ENCODE data around the gene ARHGAP28. TPM values are rescaled to one million over a fixed set of nuclear protein-coding genes. Genes with fewer than 3 reads are reported as not detected.

Gene ARHGAP28
- total RNA-seq, 1 donor from 2014 or later: 161 TPM

DNA sequence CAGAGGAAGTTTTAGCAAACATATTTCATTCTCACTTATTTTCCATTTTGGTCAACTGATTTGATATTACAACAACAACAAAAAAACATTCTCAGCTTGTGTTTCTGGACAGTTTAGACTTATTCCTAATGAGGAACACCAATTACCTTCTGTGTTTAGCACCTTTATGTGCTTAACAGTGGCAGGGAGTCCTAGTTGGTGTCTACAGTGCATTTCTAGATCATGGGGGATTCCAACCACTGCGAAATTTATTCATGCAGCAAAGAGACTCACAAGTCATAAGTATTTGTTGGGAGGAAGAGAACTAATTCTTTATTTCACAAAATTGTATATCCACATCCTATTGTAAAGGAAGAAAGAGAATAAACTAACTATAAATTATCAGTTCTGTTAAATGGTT lies 4.2 kb downstream of the ARHGAP28 start:
- TF ChIP-seq, protein P1, sequence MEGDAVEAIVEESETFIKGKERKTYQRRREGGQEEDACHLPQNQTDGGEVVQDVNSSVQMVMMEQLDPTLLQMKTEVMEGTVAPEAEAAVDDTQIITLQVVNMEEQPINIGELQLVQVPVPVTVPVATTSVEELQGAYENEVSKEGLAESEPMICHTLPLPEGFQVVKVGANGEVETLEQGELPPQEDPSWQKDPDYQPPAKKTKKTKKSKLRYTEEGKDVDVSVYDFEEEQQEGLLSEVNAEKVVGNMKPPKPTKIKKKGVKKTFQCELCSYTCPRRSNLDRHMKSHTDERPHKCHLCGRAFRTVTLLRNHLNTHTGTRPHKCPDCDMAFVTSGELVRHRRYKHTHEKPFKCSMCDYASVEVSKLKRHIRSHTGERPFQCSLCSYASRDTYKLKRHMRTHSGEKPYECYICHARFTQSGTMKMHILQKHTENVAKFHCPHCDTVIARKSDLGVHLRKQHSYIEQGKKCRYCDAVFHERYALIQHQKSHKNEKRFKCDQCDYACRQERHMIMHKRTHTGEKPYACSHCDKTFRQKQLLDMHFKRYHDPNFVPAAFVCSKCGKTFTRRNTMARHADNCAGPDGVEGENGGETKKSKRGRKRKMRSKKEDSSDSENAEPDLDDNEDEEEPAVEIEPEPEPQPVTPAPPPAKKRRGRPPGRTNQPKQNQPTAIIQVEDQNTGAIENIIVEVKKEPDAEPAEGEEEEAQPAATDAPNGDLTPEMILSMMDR (IDR thresholded peaks at IDR 0.05; ENCODE audit: unreplicated experiment): no peak
- peak overlapping the region; percentile 88 for H3K27ac Mint-ChIP-seq
- H3K4me1 Mint-ChIP-seq: peaks cover 73% of the 10 kb centered on the region
- H3K9me3 Mint-ChIP-seq: no peaks in the 10 kb centered on the region
- DNase-seq (ENCODE audit: low spot score in 2 of 2, unreplicated experiment in 2 of 2): no peak
- peaks cover 4% of the 10 kb centered on the region for H3K36me3 Mint-ChIP-seq
- H3K4me3 Mint-ChIP-seq: peak overlapping the region; percentile 16
- no peaks in the 10 kb centered on the region for H3K27me3 Mint-ChIP-seq (ENCODE audit: low read depth)

DNA sequence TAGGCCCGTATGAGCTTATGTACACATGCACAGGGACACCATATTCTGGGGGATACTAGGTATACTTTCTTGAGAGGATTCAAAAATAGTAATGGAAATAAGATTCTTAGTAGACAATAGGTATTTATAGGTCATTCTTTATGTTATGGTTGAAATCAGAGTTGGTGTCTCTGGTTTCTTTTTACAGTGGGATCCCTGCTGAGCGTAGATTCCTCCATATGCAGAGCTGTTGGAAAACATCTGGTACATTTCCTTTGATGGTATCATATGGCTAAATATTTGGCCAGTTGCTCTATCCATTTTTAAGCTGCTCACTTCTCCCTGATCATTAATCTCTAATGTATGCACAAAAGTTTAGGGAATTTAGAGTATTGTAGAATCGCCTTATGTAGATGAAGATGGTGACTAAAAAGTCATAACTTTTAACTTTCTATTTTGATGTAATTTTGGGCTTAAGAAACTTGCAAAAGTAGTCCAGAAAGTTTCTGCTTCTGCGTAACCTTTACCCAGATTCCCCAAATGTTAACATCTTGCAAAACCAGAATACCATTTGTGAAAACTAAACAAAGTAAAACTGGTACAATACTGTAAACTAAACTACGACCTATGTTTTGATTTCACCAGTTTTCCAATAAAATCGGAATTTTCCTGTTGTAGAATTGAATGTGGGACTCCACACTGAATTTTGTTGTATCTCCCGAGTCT lies 5.4 kb downstream of the ARHGAP28 start:
- Mint-ChIP-seq H3K27ac (peak overlapping the region; percentile 93), H3K4me1 (peaks cover 73% of the 10 kb centered on the region)
- TF ChIP-seq, protein P1 (IDR thresholded peaks at IDR 0.05; ENCODE audit: unreplicated experiment): no peak

DNA sequence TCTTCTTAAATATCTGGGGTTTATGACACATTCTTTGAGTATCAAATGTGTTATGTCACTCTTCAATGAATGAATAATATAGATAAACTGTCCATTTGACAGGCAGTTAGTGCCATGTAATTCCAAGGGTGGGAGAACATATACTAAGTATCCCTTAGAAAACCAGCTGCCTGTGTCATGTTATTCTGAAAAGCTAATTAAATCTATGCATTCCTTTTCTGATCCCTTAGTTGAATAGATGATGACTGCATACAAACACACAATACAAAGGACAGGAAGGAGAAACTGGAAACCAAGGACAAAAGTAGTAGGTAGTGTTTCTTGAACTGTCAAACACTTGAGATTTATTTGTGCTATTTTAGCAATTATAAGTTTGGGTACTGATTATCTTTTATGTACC lies 8.3 kb downstream of the ARHGAP28 start:
- no peaks in the 10 kb centered on the region for H3K27me3 Mint-ChIP-seq (ENCODE audit: low read depth)
- peaks cover 76% of the 10 kb centered on the region for H3K4me1 Mint-ChIP-seq
- peak overlapping the region; percentile 91 for H3K27ac Mint-ChIP-seq
- no peak for DNase-seq (ENCODE audit: low spot score in 2 of 2, unreplicated experiment in 2 of 2)
- TF ChIP-seq, protein P1 (IDR thresholded peaks at IDR 0.05; ENCODE audit: unreplicated experiment): no peak
- no peak overlapping the region for H3K4me3 Mint-ChIP-seq
- H3K9me3 Mint-ChIP-seq: no peaks in the 10 kb centered on the region
- peaks cover 7% of the 10 kb centered on the region for H3K36me3 Mint-ChIP-seq

More for the DNA sequence above, 5.4 kb downstream of the ARHGAP28 start:
- peaks cover 4% of the 10 kb centered on the region for H3K36me3 Mint-ChIP-seq
- DNase-seq (ENCODE audit: low spot score in 2 of 2, unreplicated experiment in 2 of 2): no peak
- peak overlapping the region; percentile 12 for H3K4me3 Mint-ChIP-seq
- H3K27me3 Mint-ChIP-seq (ENCODE audit: low read depth): no peaks in the 10 kb centered on the region
- no peaks in the 10 kb centered on the region for H3K9me3 Mint-ChIP-seq

DNA sequence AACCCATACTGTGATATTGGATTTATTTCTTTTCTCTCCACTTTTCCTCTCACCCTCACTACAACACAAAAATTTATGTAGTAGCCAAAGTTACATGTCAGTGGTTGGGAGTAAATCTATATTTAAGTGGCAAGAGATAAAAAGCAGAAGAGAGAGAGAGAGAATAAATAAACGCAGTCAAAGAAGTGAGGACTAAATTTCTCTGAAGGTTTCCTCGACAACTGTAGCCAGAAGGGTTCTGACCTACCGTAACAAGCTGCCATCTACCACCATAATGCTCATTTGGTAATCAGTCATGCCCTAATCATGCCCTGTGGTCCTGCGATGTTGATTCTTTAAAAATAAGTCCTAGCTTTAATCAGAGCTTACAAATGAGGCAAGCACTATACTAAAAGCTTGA lies 9.1 kb downstream of the ARHGAP28 start:
- no peak for DNase-seq (ENCODE audit: low spot score in 2 of 2, unreplicated experiment in 2 of 2)
- Mint-ChIP-seq H3K9me3 (no peaks in the 10 kb centered on the region), H3K27ac (peak overlapping the region; percentile 88), H3K4me1 (peaks cover 76% of the 10 kb centered on the region), H3K27me3 (ENCODE audit: low read depth) (no peaks in the 10 kb centered on the region), H3K4me3 (no peak overlapping the region), H3K36me3 (peaks cover 7% of the 10 kb centered on the region)
- TF ChIP-seq, protein P1 (IDR thresholded peaks at IDR 0.05; ENCODE audit: unreplicated experiment): no peak

DNA sequence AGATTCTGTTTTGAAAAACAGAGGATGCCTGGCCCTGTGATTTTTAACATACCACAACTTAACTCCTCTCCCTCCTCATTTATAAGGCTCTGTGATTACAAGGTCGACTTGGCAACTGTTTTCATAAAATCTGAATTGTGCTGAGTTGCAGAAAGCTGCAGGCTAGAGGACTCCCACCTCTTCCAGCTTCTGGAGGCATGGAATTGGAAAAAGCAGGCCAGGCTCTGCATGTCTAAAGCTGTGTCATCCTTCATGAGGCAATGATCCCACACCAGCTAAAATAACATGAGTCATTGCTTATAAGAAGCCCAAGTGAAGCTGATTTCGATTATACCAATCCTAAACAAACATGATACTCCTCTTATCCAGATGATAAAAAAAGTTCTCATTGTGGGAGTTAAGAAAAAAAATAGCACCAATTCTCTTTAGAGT lies 11.7 kb downstream of the ARHGAP28 start:
- H3K27me3 Mint-ChIP-seq (ENCODE audit: low read depth): no peaks in the 10 kb centered on the region
- no peak for DNase-seq (ENCODE audit: low spot score in 2 of 2, unreplicated experiment in 2 of 2)
- peaks cover 72% of the 10 kb centered on the region for H3K4me1 Mint-ChIP-seq
- H3K9me3 Mint-ChIP-seq: no peaks in the 10 kb centered on the region
- TF ChIP-seq, protein P1 (IDR thresholded peaks at IDR 0.05; ENCODE audit: unreplicated experiment): no peak
- peaks cover 4% of the 10 kb centered on the region for H3K36me3 Mint-ChIP-seq
- peak overlapping the region; percentile 96 for H3K27ac Mint-ChIP-seq
- no peak overlapping the region for H3K4me3 Mint-ChIP-seq

All from mesothelial cell of epicardium (in vitro differentiated cells).